GM19397 (cell line): ENCODE measurements around the gene MPHOSPH9.

Experiments
- ATAC-seq: cut with Tn5 transposase; IDR thresholded peaks from one replicate; pipeline ENCODE4 v1.9.1; 2021; ENCODE audit warnings: mild to moderate bottlenecking, moderate library complexity; ENCODE audit not compliant: unreplicated experiment

The MPHOSPH9 gene

DNA sequence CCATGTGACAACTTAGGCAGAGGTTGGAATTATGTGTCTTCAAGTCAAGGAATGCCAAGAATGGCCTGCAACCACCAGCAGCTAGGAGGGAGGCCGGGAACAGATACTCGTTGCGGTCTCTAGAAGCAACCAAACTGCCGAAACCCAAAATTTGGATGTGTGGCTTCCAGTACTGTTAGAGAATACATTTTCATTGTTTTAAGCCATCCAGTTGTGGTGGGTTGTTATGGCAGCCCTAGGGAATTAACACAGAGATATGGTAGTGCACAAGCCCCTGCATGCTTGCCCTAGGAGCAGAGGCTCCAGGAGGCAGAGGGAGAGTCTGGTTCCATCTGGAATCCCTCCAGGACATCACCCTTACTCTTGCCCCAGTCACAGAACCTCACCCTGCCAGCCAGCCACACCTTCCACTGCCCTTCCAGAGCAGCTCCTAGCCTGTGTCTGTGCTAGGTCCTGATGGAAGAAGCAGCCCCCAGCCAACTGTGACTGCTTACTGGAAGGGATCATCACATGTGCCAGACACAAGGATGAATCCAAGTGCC lies 101.6 kb downstream of the MPHOSPH9 start:
- no peak for ATAC-seq

DNA sequence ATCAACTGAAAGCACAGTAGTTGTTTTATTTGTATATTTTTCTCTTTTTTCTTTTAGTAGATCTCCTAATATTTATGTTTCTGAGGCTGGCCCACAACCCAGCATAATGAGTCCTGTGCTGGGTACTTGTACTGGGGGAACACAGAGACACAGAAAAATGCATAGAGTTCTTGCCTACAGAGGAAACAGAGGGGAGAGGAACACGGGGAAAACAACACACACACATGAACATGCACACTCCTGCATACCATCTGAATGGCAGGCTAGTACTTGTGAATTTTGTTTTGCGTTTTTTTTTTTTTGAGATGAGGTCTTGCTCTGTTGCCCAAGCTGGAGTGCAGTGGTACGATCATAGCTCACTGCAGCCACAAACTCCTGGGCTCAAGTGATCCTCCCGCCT lies 103.3 kb downstream of the MPHOSPH9 start:
- ATAC-seq: no peak

DNA sequence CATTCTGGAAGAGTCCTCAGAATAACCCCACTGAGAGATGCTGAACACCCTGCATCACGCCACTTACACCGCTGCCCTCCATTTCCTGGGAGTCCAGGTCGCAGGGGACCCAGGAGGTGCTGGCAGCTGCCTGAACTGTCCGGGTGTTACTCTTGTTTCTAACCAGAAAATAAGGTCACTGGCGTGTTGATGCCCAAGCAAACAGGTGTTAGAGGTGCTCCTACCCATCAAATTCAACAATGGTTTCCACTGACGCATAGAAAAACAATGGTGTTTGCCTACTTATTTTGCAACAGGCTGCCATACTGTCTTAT lies 105.8 kb downstream of the MPHOSPH9 start:
- ATAC-seq: no peak

DNA sequence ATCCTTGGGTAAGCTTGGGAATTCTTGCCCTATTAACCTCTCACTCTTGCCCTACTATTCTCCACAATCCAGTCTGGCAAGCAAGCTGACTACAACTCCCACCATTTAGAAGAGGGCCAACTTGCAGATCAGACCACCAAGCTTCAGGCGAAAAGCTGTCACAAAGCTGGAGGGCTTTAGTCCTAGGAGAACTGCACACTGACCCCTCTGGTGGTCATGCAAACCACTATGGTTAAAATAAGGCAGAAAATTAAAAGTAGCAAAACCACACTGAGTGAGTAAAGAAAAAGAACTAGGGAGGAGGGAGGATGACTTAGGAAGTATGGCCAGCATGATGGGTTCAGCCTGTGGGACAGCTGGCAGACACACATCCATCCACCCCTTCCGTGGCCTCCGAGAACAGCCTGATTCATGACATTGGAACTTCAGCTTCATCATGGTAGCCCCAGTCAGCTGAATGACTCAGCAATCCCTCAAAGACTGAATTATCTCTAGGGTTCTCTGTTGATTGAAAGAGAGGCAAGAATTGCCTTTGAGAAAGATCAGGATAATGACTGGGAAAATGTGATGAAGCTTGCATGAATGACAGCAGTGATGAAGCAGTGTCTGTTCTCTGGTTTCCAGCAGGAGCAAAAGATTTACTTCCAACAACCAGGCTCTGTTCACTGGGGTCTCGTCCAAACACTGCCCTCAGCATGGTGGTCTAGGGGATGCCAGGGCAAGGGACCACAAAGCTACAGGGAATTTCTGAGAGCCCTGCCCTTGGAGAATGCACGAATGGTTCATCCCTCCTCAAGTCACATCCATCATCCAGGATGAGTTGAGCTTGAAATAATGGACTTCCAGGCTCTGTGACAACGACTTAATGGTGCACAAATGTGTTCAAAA lies 106.4 kb downstream of the MPHOSPH9 start:
- ATAC-seq: no peak

DNA sequence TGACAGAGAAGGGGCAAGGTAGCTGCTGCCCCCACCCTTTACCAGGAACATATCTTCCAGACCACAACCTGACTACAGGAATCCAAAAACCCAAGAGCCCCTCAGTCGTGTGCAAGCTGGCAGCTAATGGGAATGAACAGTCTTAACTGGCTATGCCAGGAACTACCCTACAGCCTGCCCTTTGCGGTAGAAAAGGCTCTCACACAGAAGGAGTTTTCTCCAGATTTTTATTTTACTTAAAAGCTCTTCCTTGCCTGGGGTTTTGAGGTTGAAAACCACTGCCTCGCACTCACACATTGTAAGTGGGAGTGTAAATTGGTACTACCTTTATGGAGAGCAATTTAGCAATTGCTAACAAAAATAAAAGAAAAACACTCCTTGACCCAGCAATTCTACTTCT lies 110.3 kb downstream of the MPHOSPH9 start:
- no peak for ATAC-seq

DNA sequence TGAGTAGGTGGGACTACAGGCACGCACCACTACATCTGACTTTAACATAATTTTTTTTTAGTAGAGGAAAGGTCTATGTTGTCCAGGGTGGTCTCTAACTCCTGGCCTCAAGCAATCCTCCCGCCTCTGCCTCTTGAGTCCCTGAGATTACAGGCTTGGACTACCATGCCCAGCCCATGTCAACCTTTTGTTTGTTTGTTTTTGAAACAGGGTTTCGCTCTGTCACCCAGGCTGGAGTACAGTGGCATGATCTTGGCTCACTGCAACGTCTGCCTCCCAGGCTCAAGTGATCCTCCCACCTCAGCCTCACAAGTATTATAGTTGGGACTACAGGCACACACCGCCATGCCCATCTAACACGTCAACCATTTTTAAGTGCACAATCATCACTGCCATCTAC lies 111.3 kb downstream of the MPHOSPH9 start:
- ATAC-seq: no peak

DNA sequence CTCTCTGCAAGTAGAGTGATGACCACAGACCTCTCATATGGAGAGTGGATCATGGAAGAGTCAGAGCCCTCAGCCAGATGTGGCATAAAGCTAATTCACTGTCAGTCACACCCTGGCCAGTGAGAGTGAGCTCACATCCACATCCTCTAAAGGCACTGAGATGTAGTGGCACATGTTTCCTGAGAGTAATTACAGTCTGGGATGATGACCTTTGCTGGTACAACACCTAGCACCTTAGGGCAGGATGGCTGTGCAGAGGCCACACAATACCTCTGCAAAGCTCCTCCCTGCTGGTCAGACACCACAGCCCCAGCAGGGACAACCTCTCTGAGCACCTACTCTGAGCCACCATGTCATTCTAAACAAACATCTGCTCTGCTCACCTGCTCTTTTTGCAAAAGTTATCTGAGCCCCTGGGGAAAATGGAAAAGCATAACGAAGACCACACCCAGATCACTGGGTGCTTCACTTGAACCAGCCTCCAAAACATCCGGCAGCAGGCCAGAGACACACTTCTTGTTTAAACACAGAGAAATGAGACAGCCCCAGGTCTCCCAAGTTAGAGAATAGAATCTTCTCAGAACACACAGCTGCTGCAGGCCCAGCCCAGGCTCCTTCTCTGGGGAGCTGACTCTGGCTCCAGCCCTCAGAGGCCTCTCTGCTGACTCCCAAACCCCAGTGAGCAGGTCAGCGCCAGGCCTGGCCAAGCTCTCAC lies 112.3 kb downstream of the MPHOSPH9 start:
- ATAC-seq: no peak

DNA sequence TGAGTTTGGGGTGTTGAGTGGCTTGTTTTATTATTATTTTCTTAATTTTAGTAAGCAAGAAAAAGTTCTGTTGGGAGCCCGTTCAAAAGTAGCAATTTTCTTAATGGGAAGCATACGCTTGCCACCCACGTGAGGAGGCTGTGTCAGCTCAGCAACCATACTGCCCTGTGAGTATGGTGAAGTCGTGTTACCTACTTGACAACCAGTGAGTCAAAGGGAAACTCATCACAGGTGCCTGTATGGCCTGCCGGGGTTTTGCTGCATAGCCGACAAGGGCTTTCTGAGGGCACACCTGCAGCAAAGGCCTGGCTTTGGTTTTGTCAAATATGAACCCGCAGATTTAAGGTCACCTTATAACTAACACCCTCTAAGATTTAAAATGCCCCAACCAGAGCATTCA lies 113.1 kb downstream of the MPHOSPH9 start:
- ATAC-seq: no peak

DNA sequence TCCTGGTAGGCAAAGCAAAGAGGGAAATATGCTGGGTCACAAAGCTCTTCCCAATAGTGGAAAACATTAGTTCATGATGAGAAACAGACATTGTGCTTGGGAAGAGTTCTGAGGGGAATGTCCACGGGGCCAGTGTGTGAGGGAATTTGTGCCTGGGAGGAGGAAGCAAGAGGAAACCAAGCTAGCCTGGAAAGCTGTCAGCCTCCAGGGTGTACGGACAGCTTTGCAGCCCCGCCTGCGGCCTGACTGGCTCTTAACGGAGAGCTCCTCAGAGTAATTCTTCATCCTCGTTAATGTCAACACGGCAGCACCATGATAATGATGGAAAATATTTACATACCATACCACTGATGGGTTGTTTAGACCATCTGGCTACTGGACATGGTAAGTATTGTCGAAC lies 114.4 kb downstream of the MPHOSPH9 start:
- ATAC-seq: no peak

DNA sequence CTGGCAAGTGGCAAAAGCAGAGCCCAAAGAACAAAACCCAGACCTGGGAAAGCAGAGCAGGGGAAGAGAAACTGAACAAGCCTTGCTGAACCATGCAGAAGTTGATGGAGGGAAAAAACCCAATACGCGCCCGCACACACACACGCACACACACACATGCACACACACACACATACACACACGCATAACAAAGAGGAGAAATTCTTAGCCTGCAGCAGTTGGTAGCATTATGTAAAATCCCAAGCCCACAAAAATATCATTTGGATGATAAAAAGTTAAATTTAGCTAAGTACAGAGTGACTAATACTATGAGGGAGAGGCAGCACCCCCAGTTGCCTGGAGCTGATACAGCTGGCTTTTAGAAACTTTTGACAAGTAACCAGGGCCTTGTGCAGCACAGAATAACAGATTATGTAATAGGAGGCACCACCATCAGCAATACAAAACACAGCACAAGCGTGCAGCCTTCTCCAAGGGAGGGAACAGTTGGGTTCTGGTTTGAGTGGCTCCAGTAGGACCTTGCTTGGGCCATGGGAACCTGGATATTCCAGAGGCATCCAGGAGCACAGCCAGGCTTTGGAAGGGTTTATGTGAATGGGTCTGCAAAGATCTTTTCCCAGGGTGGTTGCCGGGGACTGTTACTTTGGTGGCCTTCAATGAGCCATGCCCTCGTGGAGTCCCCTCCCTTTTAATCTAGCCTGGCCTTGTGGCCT lies 117.4 kb downstream of the MPHOSPH9 start:
- ATAC-seq: no peak

DNA sequence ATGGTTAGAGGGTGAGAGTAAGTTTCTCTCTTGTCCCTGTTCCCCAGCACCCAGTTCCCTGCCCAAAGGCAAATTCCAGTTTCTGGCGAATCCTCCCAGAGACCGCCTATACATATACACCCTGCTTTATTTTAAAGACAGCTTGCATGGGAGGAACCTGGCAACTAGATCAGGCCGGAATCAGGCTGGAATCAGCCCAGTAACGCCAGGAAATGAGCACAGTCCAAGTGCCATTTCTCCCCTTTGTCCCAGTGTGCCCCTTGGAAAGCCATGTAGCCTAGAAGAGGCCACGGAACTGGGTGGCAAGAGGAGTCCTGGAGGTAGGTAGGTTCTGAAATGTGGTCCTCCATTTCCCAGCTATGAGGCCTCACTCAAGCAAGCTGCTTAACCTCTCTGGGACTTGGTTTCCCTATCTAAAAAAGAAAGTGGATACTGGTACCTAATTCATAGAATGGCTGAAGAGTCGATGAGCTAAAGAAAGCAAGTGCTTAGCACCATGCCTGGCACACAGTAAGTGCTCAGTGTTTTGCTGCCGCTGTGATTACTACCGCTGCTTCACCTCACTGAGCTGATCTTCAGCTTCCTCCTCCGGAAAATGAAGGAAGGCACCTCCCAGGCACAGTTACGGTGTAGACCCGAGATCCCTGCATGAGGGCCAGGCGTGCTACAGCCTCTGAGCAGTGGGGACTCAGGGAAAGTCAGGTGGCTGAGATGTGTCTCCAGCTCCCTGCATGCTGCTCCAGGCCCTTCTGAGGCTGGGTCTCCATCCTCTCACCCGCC lies 118.4 kb downstream of the MPHOSPH9 start:
- ATAC-seq: no peak

DNA sequence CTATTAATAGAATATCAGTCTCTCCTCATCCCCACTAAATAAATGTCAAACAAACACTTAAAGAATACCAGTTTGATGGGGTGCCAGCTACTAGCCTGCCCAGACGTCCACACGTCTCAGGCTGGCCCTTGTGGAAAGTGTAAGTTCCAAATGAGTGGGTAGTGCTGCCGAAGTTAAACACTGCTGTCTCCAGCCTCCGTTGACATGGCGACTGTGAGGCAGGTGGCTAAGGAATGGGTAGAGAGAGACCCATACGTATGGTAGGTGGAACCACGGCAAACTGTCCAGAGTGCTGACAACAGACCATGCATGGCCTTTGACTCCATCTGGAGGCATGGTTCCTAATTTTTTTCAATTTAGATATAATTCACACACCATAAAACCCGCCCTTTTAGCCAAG lies 119.9 kb downstream of the MPHOSPH9 start:
- ATAC-seq: no peak

DNA sequence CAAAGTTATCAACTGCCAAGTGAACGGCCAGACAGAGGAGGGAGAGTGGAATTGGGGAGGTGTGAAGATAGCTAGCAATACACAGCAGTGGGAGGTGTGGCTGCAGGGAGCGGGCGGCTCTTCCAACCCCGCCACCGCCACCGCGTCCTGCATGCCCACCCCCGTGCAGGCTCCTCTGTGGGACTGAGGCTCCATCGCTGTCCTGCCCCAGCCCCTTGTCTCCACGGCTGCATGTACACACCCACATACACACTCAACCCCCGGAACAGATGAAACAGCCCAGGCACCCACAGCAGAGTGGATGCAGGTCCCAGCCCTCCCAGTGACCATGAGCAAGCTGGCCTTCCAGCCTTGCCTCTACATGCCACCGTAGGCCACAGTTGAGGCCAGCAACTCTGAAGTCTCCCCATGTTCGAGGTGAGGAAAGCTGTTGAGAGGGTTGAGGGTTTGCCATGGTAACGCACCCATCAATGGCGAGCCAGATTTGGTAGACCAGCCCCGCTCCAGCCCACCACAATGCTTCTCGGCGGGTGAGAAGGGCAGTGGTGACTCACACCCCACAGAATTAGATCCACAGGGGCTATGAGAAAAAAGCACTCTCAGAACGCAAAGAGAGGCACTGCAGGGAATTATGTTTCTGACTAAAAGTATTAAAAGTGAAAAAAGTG lies 121.3 kb downstream of the MPHOSPH9 start:
- no peak for ATAC-seq

DNA sequence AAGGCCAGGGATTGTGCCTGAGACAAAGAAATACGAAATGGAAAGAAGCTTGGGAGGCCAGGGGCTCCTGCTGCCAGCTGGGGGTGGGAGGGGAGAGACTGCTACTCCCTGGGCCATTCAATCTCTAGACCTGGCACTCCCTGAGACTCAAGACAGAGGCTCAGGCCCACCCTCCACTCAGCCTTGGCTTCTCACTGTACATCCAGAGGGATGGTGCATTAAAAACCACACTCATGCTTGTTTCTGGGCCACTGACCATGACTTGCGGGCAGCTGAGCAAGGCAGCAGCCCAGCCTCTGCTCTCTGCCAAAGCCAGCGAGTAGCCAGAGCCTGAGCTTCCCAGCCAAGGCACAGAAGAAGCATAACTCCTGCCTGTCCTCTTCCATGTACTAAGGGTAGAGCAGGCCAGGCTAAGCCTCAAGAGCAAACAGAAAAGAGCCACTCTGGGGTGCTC lies 123.6 kb downstream of the MPHOSPH9 start:
- no peak for ATAC-seq

DNA sequence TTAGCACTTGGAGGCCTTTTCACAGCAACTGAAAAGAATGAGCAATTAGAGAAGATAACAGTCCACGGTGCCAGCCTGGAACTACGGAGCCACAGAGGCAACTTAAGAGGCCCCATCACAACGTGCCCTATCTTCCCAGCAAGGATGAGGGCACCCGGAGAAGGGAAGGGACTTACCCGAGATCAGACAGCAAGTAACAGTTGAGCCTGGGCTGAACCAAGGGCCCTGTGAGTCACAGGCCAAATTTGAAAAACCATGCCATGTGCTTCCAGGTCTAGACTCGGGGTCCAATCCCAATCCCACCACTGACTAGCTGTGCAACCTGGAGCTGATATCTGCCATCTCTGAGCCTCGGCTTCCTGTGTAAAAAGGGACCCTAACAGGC lies 124.3 kb downstream of the MPHOSPH9 start:
- ATAC-seq: no peak

DNA sequence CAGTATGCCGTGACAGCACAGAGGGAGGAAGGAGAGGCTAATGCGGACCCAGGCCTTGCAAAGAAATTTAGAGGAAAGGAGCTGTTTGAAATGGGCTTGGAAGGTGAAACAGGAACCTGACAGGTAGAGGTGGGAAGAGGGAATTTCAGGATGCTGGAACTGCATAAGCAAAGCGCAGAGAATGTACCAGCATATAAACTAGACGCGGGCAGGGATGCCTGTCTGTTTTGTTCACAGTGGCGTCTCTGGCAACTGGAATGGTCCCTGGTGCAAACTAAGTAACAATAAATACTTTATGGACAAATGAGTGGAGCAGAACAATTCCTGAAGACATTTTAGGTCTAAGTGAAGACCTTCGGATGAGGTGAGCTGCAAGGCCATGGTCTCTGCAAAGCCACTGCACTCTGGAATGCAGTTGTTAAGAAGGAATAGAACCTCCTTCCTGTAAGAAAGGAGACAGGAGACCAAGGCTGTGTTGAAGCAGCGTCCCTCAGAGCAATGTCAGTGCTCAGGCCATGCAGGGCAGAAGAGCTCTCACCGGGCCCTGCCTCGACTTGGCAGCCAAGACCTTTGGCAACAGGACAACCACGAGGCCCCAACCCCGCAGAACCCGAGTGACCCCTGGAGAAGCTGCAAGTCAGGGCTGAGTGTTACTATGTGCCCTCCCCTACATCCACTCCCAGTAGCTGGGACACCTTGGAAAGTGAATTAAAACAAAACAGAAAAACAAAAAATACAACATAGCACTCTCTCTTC lies 124.8 kb downstream of the MPHOSPH9 start:
- ATAC-seq: no peak

DNA sequence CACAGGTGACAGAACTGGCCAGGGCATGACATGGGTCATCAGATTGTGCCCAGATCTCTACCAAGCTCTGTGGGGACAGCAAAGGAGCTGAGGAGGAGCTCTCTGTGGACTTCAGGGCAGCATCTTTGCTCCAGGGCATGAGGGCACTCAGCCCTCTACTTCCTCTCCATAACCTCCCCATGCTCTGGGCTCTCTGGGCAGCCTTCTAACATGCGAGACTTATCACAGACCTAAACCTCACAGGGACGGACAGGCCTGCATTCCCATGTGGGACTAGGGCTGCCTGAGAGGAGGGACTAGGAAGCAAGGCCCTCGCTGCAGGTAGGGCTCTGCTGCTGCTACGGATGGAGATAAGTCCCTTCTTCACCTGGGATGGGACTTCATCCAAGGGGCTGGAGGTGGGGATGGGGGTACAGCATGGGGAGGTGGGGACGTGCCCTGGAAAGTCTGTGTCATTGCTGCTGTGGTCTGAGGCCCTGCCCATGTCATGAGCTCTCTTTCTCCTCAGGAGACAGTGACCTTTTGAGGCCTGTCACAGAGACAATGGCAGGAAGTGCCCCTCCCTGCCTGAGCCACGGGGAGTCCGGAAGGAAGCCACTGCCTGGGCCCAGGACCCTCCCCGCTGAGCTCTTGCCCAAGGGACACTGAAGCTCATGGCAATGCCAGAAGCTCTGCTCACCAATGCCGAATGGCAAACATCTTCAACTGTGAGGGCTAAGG lies 126.1 kb downstream of the MPHOSPH9 start:
- no peak for ATAC-seq

DNA sequence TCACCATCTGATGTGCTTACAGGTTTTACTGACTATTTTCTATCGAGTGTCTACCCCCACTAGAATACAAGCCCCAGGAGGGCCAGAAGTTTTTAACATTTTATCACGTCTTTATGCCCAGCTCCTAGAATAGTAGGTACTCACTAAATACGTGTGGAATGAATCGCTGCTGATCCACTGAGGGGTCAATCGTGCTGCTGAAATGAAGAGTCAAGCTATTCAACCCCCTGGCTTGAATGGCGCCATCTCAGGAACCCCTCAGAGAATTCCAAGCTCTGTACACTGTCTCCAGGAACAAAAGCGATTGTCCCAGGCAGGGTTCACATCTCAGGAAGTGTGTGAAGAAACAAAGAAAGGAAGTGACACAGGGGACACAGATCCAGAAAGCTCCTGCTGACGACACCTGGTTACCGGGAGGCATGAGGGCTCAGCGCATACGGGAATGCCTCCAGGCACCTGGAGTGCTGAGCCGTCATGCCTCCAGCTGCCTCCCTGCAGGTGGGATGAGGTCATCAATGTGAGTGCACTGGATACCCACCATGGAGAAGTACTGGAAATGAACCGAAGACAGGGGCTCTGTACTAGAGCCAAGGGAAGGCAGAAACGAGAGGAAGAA lies 127.6 kb downstream of the MPHOSPH9 start:
- ATAC-seq: no peak
